ENCODE results near the gene NASP. TPM values are rescaled to one million over a fixed set of nuclear protein-coding genes. Genes with fewer than 3 reads are reported as not detected.

Gene NASP
- total and polyA plus RNA-seq, 7 donors, result 64.8 to 159 (median 78.4) TPM

- no peak for DNase-seq
- WGBS, 2 donors, result 21 to 52% methylated on average over 4 of the region's 4 CpGs
- TF ChIP-seq POLR2AphosphoS5 (IDR thresholded peaks at IDR 0.05) (no peak), CTCF (IDR thresholded peaks at IDR 0.05) (no peak), POLR2A (IDR thresholded peaks at IDR 0.05) (no peak), EP300 (IDR thresholded peaks at IDR 0.05) (no peak)
- intact Hi-C loops (cut with DNase I), result no loop called here
- Histone ChIP-seq H3K9me3 (no peaks in the 10 kb centered on the region), H3K36me3 (no peaks in the 10 kb centered on the region), H3K27me3 (no peaks in the 10 kb centered on the region), H3K4me1 (no peaks in the 10 kb centered on the region), H3K4me3 (no peak overlapping the region), H3K27ac (peak overlapping the region in 1 of 4 donors; percentile 37)
These were observed 41.2 kb upstream of the NASP start for GRCh38 chr1:45542591-45542990.

DNA sequence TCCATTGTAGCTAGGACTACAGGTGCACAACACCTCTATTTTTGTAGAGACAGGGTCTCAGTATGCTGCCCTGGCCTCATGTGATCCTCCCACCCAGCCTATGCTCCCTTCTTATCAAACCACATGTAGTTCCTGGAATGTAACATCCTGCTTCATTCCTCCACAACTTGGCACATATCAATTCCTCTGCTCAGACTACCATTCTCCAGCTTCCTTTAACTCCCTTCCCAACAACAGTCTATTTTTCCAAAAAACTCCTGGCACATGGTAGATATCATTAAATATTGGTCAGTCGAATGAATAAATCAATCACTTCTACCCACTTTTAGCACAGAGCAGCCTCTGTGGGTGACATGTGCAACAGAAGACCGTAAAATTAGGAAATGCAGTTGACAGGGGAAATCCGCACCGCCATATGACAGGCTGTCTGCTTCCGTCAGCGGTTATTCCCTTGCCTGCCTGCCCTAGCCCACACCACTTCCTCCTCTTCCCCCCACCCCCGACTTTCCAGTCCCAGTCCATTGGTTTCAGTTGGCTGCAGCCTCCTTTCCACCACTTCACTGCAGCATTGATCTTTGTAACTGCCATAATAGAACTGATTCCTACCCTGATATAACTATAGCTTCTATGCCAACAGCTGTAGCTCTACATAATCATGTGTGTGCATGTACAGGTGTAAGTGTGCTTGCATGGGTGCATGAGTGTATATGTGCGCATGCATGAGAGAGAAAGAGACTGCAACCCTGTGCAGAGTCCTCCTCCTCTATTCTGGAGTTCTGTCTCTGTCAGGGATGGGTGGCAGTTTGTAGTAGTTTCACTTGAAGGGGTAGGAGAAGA, 40.0 kb upstream of the NASP start:
- no peaks in the 10 kb centered on the region for H3K4me1 ChIP-seq
- H3K36me3 ChIP-seq, result no peaks in the 10 kb centered on the region
- TF ChIP-seq POLR2A (IDR thresholded peaks at IDR 0.05) (no peak), EP300 (IDR thresholded peaks at IDR 0.05) (no peak), CTCF (IDR thresholded peaks at IDR 0.05) (no peak), POLR2AphosphoS5 (IDR thresholded peaks at IDR 0.05) (peak in 1 of 4 donors; percentile 33)
- DNase-seq, result peak; percentile 76
- intact Hi-C loops (cut with DNase I), result no loop called here
- no peaks in the 10 kb centered on the region for H3K27me3 ChIP-seq
- WGBS, 2 donors, result 33 to 78% methylated on average over 8 of the region's 8 CpGs
- H3K9me3 ChIP-seq, result no peaks in the 10 kb centered on the region
- peak overlapping the region in 2 of 4 donors; percentile 43 to 46 for H3K27ac ChIP-seq
- no peak overlapping the region for H3K4me3 ChIP-seq

- H3K4me1 ChIP-seq, result no peaks in the 10 kb centered on the region
- 86 to 89% methylated on average over 4 of the region's 4 CpGs for WGBS, 2 donors
- no peaks in the 10 kb centered on the region for H3K36me3 ChIP-seq
- H3K4me3 ChIP-seq, result no peak overlapping the region
- H3K27ac ChIP-seq, result no peak overlapping the region
- no peaks in the 10 kb centered on the region for H3K9me3 ChIP-seq
- no peaks in the 10 kb centered on the region for H3K27me3 ChIP-seq
- intact Hi-C loops (cut with DNase I), result no loop called here
- no peak for DNase-seq
- no peak for TF ChIP-seq POLR2AphosphoS5 (IDR thresholded peaks at IDR 0.05)
- TF ChIP-seq CTCF (IDR thresholded peaks at IDR 0.05), result no peak
- TF ChIP-seq POLR2A (IDR thresholded peaks at IDR 0.05), result no peak
- no peak for TF ChIP-seq EP300 (IDR thresholded peaks at IDR 0.05)
These were observed 39.3 kb upstream of the NASP start for GRCh38 chr1:45544530-45544929.

GRCh38 chr1:45545019-45545493, 38.8 kb upstream of the NASP start:
- H3K4me1 ChIP-seq, result peaks cover 0 to under 1% (median 0%) of the 10 kb centered on the region in 4 donors
- intact Hi-C loops (cut with DNase I), result no loop called here
- no peaks in the 10 kb centered on the region for H3K36me3 ChIP-seq
- no peaks in the 10 kb centered on the region for H3K9me3 ChIP-seq
- no peak overlapping the region for H3K27ac ChIP-seq
- WGBS, 2 donors, result 49 to 51% methylated on average over 6 of the region's 6 CpGs
- no peak for DNase-seq
- H3K4me3 ChIP-seq, result no peak overlapping the region
- no peaks in the 10 kb centered on the region for H3K27me3 ChIP-seq
- TF ChIP-seq EP300 (IDR thresholded peaks at IDR 0.05), result no peak
- TF ChIP-seq CTCF (IDR thresholded peaks at IDR 0.05), result no peak
- no peak for TF ChIP-seq POLR2A (IDR thresholded peaks at IDR 0.05)
- TF ChIP-seq POLR2AphosphoS5 (IDR thresholded peaks at IDR 0.05), result no peak

All from sigmoid colon (tissue), 7 donors.